SK-N-SH treated with all-trans-retinoic acid at 6 μM for 48 hours (cell line): ENCODE data around the gene ABCA13.

Experiments used
- BACH2 ChIP-seq: fragments of 250-450 bp; sonication (Bioruptor Pico); IDR thresholded peaks from 2 replicates; pipeline ENCODE4 v1.9.0; 2021; ENCODE audit warnings: mild to moderate bottlenecking, borderline replicate concordance
- CSDC2 ChIP-seq: fragments of 250-450 bp; sonication (Bioruptor Pico); IDR thresholded peaks from 2 replicates; pipeline ENCODE4 v1.5.0; 2020; ENCODE audit warnings: mild to moderate bottlenecking, moderate library complexity
- GLIS3 ChIP-seq: fragments of 250-450 bp; sonication (Bioruptor Pico); IDR thresholded peaks from 2 replicates; pipeline ENCODE4 v1.5.0; 2020; ENCODE audit warnings: mild to moderate bottlenecking, moderate library complexity
- ZFP3 ChIP-seq: fragments of 250-450 bp; sonication (Bioruptor Pico); IDR thresholded peaks from 2 replicates; pipeline ENCODE4 v1.5.0; 2020; ENCODE audit warnings: mild to moderate bottlenecking, moderate library complexity
- ZNF565 ChIP-seq: fragments of 450-650 bp; formaldehyde crosslinking; conservative IDR thresholded peaks from 2 replicates; pipeline ENCODE4 v1.5.0; 2020; ENCODE audit warnings: low read depth, mild to moderate bottlenecking, moderate library complexity
- ZNF70 ChIP-seq: fragments of 450-650 bp; formaldehyde crosslinking; IDR thresholded peaks from 2 replicates; pipeline ENCODE4 v1.5.0; 2020; ENCODE audit warnings: mild to moderate bottlenecking, moderate library complexity
- TF ChIP-seq, protein P1 (sequence below): fragments of 250-450 bp; sonication (Bioruptor Pico); IDR thresholded peaks from 2 replicates; pipeline ENCODE4 v1.8.0; 2020; ENCODE audit warnings: mild to moderate bottlenecking, moderate library complexity, borderline replicate concordance
- TF ChIP-seq, protein P2 (sequence below): fragments of 250-450 bp; sonication (Bioruptor Pico); IDR thresholded peaks from 2 replicates; pipeline ENCODE4 v1.5.1; 2020; ENCODE audit warnings: low read depth, mild to moderate bottlenecking, moderate library complexity

DNA sequence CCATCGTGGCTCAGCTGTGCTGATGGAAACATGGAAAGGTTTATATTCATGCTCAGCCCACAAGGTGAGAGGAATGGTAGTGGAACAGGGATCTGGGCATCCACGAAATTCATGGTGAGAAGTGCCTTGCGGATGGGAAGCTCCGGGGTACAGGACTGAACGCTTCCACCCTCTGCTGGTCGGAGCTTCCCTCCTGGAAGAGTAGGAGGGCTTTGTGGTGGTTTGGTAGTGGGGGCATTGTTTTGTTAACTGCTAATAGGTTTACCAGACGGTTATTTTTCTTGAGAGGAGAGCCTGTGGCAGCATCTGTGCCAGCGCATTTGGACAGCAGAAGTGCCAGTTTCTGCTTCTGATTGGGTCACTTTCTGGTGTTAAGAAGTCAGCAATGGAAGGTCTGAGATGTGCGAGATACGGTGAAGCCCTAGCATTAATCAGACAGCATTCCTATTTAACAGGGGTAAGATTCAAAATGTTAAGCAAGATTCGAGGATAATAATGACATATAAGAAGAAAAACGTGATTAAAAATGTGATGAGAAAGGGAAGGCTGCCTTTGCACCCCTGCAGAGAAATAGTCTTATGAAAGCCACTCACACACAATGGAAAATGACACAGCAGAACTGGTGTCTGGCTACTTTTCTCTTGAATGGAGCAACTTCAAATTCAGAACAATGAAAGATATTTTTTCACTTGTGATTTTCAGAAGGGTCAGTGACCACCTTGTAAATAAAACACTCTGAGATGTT, 17.7 kb downstream of the ABCA13 start:
- TF ChIP-seq BACH2 (no peak), ZNF70 (no peak), ZFP3 (no peak), ZNF565 (no peak), CSDC2 (CRISPR knock-in tag) (no peak), GLIS3 (CRISPR knock-in tag) (no peak)
- TF ChIP-seq, protein P1, sequence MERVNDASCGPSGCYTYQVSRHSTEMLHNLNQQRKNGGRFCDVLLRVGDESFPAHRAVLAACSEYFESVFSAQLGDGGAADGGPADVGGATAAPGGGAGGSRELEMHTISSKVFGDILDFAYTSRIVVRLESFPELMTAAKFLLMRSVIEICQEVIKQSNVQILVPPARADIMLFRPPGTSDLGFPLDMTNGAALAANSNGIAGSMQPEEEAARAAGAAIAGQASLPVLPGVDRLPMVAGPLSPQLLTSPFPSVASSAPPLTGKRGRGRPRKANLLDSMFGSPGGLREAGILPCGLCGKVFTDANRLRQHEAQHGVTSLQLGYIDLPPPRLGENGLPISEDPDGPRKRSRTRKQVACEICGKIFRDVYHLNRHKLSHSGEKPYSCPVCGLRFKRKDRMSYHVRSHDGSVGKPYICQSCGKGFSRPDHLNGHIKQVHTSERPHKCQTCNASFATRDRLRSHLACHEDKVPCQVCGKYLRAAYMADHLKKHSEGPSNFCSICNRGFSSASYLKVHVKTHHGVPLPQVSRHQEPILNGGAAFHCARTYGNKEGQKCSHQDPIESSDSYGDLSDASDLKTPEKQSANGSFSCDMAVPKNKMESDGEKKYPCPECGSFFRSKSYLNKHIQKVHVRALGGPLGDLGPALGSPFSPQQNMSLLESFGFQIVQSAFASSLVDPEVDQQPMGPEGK (CRISPR knock-in tag), result no peak
- TF ChIP-seq, protein P2, sequence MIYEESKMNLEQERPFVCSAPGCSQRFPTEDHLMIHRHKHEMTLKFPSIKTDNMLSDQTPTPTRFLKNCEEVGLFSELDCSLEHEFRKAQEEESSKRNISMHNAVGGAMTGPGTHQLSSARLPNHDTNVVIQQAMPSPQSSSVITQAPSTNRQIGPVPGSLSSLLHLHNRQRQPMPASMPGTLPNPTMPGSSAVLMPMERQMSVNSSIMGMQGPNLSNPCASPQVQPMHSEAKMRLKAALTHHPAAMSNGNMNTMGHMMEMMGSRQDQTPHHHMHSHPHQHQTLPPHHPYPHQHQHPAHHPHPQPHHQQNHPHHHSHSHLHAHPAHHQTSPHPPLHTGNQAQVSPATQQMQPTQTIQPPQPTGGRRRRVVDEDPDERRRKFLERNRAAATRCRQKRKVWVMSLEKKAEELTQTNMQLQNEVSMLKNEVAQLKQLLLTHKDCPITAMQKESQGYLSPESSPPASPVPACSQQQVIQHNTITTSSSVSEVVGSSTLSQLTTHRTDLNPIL, result no peak
